HG03159 (cell line): Measurements from ENCODE around the gene SURF6.
"Not testable (repeated sequence)": the region's sequence is repeated elsewhere in the genome, so short reads cannot be mapped to it uniquely, and the experiment has no call there.

ENCODE experiments used
- ATAC-seq: cut with Tn5 transposase; IDR thresholded peaks from one replicate; pipeline ENCODE4 v1.9.1; 2021; ENCODE audit warnings: mild to moderate bottlenecking, moderate library complexity; ENCODE audit not compliant: unreplicated experiment

SURF6 gene

DNA sequence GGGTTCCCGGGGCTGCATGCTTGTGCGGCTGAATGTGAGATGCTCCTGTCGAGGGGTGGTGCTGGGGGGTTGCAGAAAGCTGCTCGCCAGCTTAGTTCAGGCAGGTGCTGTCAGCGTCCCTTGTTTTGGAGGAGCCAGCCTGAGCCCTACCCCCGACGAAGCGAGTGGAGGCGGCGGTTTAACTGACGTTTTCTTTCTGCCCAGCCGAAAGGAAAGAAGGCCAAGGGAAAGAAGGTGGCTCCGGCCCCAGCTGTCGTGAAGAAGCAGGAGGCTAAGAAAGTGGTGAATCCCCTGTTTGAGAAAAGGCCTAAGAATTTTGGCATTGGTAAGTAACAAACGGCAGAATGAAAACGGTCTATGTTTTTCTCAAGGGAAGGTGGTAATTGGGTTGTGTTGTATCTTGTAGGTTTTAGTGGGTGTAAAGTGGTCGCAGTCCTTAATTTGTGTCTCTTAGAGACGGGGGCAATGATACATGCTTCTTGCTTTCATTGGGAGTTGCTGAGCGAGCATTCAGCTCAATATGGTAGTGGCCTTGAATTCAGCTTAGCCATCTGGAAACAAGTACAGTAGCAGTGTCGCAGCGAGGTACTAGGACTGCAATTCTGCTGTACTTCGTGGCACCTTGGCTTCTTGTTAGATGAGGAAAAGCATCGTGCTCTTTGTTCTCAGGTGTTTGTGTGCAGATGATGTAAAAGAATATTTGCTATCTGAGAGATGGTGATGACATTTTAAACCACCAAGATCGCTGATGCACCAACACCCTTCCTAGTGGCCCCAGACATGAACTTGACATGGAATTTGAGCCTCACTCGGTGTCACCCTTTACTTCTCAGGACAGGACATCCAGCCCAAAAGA is 13.0 kb upstream of the SURF6 start:
- ATAC-seq = no peak

GRCh38 chr9:133347985-133348717 is 12.2 kb upstream of the SURF6 start, which contains the start of the genes MED22 and RPL7A:
Gene MED22, minus strand, starts transcription at chr9:133348131. Its CDS starts 1,469 bp downstream, at chr9:133346662.
Gene RPL7A, plus strand, starts transcription at chr9:133348218. Its CDS starts 26 bp downstream, at chr9:133348244.
- ATAC-seq = peak; percentile 66

DNA sequence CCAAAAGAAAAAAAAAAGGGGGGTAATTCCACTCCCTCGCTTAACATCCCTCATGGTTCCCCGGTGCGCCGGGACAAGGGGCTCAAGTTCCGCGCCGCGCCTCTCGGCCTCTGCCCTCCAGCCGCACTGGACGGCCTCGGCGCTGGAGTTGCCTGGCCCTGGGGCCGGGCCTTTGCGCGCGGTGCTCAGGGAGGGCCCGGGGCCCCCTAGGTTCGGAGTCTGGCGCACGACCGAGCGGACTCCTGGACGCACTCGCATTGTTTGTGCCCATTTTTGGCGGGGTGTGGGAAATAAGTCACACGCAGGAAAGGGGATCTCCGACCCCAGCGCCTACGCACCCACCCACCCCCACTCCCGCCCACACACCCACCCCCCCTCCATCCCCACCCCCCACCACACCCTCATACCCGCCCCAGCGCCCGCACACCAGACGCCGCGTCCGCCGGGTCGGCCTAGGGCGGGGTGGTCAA is 11.6 kb upstream of the SURF6 start:
- ATAC-seq = peak; percentile 31

DNA sequence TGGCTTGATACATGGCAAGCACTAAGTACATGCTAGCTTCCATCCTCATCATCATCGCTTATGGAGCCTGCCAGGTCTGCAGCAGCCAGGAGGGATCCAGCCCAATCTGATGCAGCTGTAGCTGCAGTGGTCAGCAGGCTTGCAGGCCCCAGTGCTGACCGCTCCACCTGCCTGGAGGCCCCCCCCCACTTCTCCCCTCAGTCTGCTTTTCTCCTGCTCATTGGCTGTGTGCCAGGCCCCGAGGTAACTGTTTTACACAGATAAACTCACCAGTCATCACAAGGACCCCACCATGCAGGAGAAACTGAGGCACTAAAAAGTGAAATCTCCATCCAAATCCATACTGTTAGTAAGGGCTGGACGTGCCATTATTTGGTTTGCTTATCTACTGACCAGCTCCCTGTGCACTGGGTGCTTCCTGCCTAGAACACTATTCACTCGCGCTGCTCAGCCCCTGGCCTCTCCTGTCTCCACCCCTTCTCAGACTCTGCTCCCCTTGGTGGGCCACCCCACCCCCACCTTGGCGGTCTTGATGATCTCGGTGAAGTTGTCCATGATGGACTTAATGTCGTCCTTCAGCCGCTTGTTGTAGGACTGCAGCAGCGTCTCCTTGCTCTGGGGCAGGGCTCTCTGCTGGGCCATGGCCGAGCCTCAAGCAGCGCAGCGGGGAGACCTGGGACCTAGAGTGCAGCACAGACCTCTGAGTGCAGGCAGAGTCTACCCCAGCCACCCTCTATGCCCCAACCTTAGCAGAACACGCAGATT is 10.2 kb upstream of the SURF6 start:
- no peak for ATAC-seq

DNA sequence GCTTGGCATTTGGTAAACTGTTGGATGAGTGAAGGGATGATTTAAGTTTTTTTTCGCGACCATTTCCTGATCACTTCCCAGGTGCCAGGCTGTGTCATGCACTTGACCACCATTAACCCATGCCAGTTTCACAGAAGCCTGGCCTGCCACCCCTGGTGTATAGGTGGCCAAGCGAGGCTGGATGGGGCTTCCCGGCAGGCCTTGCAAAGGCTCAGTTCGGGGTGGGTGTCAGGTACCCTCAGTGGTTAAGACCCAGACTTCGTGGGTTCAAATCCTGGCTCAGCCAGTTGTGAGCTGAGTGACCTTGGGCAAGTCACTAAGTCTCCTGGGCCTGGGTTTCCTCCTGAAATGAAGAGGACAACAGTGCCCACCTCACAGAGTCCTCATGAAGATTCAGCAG is 9.6 kb upstream of the SURF6 start:
- no peak for ATAC-seq

GRCh38 chr9:133344979-133345378 is 9.0 kb upstream of the SURF6 start:
- ATAC-seq = no peak

DNA sequence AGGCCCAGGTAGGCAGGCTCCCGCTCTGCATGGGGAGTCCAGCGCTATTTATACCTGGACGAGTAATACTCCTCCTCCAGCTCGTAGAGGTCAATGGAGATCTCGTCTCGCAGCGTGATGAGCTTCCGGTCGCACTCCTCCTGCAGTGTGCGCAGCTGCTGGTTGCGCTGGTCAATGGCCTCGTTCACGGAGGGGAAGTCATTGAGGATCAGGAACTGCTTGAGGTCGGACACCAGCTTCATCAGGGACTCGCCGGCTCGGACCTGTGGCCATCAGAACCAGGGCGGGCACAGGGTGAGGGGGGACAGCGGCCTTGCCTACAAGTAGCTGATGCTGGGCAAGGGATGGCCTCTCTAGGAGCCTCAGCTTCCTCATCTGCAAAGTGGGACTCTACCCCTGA is 8.1 kb upstream of the SURF6 start:
- ATAC-seq = no peak

GRCh38 chr9:133342570-133342969 is 6.6 kb upstream of the SURF6 start:
- ATAC-seq = no peak

DNA sequence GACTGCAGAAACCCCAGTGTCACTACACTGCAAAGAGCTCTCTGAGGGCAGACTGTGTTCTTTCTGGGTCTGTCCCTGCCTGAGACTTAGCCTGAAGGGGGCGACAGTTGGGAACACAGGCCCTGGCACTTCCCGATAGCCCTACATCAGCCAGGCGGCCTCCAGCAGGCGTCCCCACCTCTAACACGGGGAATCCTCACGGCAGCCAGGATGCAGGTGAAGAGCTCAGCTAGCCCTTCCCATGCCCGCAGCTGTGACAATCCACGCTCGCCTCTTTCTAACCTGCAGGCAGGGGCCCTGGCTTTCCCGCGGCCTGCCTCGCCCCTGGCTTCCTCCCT is 6.0 kb upstream of the SURF6 start:
- ATAC-seq = no peak

GRCh38 chr9:133341369-133342068 is 5.5 kb upstream of the SURF6 start:
- ATAC-seq = no peak

DNA sequence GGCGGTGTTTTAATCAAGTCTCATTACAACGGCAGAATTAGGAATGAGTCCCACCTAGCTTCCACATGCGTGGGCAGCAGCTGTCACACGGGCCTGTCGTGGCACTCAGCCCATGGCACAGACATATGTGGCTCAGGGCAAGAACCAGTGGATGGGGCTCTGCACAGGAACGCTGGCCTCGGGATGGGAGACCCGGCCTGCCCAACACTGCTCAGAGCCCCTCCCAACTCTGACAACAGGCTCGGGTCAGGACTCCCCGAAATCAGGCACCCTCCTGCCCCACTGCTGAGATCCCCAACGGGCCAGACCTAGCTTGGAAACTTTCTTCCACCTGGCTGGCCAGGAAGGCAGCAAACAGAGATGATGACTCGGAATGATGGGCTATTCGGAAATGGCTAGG is 4.9 kb upstream of the SURF6 start:
- ATAC-seq = no peak

- no peak for ATAC-seq
These were observed 4.3 kb upstream of the SURF6 start for GRCh38 chr9:133340256-133340655.

- no peak for ATAC-seq
These were observed 3.7 kb upstream of the SURF6 start for GRCh38 chr9:133339641-133340040.

- ATAC-seq = not testable (repeated sequence)
These were observed 1.1 kb downstream of the SURF6 start for GRCh38 chr9:133334888-133335287.

DNA sequence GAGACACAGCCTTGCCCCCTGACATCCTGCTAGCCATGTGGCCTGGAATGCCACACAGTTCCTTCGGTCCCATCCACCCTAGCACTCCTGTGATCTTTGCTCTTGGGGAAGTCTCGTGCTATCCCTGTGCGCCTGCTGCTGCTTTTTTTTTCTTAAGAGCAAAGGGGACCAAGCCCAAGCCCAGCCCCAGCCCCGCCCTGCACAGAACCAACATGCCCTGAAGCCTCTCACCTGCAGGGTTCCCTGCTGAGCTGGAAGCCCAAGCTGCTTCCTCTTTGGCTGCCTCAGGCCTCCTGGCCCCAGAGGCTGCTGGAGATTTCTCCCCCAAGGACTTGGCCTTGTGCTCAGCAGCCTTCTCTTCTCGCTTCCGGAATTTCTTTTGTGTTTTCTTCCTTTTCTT is 1.8 kb downstream of the SURF6 start:
- no peak for ATAC-seq

DNA sequence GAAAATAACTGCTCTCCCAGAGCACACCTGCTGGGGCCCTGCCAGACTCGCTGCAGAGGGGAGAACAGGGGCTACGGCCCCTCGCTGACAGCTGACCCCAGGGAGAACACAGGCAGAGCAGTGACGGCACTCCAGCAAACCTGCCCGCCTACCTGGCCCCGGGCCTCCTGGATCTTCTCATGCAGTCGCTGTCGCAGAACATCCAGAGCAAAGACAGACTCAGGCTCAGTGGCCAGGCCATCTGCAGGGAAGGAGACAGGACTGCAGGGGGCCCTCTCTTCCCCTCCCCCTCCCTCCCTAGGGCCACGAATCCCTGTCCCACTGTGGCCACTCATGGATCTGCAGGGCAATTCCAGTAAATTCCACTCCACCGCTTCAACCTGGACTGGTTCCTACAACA is 2.4 kb downstream of the SURF6 start:
- ATAC-seq = no peak

GRCh38 chr9:133333011-133333410 is 3.0 kb downstream of the SURF6 start:
- ATAC-seq = no peak

DNA sequence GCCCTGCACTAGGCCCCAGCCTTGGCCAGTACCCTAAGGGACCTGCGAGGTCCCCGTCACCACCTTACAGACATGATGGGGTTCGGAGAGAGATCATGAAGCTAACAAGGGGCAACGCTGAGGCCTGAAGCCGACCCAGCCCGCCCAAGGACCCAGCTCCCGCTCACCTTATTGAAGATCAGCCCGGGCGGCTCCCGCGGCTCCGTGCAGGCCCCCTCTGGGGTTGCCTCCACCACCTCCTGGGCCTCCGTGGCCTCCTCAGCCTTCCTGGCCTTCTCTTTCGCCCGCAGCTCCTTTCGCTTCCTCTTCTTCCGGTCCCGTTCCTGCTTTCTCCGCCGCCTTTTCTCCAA is 3.6 kb downstream of the SURF6 start:
- no peak for ATAC-seq

GRCh38 chr9:133331641-133332380 is 4.2 kb downstream of the SURF6 start:
- no peak for ATAC-seq

DNA sequence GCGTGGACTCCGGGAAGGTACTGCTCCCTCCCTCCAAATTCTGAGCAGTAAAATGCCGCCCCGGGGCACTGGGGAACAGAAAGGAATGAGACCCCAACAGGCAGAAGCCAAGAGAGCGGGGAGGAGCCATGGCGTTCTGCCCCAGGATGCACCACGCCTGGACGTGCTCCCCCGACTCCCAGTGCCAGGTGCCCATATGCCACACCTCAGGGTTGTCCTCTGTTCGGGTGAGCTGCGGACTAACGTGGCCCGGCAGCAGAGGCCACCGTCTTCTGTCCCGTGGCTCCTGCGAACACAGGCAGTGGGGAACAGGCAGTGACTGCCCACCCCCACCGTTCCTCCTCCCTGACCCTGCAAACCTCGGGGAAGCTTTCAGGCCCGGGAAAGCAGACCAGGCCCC is 4.8 kb downstream of the SURF6 start:
- no peak for ATAC-seq
